IPS-NIHi11 (cell line): ENCODE results near the gene TBC1D3B.
"Not testable (repeated sequence)": the region's sequence is repeated elsewhere in the genome, so short reads cannot be mapped to it uniquely, and the experiment has no call there.

Experiments used
- DNase-seq: peaks from one replicate; pipeline ENCODE4 v3.0.0; 2012; ENCODE audit warnings: mixed read lengths, low spot score

The TBC1D3B gene

GRCh38 chr17:36128411-36128978 is 47.9 kb downstream of the TBC1D3B start:
- no peak for DNase-seq

DNA sequence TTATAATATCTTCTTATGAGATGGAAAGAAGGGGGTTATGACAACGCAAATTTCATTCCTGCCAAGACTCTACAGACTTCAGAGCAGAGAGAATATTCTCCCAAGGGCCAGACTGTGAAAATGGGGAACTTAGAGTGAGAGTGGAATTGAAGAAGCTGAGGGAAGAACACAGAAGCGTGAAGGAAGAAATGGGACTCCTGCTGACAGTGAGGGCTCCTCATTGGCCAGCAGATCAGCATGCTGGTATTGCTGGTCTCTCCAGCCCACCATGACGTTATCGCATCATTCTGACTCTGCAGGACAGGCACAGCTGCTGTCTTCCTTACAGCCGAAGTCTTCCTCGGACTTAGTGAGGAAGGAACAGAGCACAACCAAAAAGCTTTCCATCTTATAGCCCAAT is 48.5 kb downstream of the TBC1D3B start:
- no peak for DNase-seq

- no peak for DNase-seq
Measured at GRCh38 chr17:36127199-36127893, 49.1 kb downstream of the TBC1D3B start.

DNA sequence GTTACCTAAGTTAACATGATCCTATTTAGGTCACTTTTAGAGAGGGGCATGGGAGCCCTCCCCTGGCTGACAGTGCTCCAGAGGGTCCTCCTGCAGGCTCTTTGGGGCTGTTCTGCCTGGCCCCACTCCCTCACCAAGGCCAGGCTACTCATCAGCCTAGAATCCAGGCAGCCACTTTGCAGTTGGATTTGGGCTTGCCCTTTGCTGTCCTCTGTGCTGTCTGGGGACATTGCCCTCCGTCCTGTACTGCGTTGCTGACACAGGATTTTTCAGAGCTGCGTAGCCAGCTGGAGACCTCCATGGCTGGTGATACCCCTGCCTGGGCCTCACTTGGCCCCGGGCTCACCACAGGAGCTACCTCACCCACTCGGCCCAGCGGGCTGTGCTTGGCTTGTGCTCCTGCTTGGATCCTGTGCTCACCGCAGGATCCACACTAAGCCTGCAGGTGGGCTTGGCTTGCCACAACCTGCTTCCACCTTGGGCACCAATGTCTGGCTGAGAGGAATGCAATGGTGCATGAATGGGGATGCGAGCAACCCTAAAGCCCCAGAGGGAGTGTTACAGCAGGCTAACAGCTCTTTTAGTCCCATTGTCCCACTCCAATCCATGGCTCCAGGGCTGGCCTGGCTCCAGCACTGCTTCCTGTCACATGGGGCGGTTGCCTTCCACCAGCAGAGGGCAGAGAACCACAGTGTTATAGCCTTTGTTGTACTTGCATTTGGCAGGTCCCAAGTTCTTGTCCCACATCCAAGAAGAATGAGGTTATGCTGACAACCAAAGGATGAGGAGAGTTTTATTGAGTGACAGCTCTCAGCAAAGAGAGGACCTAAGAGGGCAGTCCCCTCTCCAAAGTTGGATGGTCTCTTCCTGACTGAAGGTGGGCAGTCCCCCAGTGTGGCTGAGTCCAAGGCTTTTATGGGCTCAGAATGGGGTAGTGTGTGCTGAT is 51.3 kb downstream of the TBC1D3B start:
- no peak for DNase-seq

DNA sequence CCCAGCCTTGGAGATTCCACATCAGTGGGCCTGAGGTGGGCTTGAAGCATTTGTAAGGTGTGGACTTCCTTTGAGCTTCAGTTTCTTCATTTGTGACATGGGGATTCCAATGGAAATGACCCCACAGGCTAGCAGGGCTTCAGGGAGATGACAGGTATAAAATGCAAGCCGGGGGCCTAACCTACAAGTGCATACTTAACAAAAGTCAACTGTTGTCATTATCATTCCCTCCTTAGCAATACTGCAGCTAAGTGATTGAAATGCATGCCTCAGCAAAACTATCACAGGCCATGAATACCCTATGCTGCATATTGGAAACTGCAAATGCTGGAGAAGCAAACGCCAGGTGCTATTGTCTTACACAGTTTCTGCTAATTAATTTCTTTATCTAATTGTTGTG is 53.0 kb downstream of the TBC1D3B start:
- no peak for DNase-seq

DNA sequence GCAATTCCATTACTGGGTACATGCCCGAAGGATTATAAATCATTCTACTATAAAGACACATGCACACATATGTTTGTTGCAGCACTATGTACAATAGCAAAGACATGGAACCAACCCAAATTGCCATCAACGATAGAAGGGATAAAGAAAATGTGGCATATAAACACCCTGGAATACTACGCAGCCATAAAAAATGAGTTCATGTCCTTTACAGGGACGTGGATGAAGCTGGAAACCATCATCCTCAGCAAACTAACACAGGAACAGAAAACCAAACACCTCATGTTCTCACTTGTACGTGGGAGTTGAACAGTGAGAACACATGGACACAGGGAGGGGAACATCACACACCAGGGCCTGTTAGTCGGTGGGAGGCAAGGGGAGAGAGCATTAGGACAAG is 55.3 kb downstream of the TBC1D3B start:
- not testable (repeated sequence) for DNase-seq

GRCh38 chr17:36120221-36120620 is 56.2 kb downstream of the TBC1D3B start:
- no peak for DNase-seq

DNA sequence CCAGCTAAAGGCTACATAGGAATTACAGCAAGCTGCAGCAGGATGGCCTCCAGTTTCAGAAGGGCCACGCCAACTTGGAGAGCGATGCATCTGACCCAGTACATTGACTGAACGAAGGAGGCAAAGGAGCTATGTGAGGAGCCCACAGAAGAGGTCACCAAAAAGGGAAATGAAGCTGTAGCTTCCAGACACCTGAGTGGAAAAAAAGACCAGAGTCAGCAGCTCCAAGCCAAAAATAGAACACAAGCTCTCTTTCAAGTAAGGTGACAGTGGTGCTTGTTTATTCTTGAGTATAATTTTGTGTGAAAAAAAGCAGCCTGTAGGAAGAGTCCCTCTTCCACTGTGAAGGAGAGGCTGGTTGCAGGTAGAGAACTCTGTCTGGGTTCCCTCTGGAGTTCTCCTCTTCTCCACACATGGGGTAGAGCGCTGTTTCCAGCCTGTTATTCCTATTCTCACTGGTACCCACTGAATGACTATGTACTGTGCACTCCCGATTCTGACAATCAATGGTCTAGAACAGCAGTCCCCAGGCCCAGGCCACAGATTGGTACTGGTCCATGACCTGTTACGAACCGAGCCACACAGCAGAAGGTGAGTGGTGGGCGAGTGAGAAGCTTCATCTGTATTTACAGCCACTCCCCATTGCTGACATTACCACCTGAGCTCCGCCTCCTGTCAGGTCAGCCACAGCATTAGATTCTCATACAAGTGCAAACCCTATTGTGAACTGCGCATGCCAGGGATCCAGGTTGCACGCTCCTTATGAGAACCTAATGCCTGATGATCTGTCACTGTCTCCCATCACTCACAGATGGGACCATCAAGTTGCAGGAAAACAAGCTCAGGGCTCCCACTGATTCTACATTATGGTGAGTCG is 57.7 kb downstream of the TBC1D3B start:
- DNase-seq, result no peak

DNA sequence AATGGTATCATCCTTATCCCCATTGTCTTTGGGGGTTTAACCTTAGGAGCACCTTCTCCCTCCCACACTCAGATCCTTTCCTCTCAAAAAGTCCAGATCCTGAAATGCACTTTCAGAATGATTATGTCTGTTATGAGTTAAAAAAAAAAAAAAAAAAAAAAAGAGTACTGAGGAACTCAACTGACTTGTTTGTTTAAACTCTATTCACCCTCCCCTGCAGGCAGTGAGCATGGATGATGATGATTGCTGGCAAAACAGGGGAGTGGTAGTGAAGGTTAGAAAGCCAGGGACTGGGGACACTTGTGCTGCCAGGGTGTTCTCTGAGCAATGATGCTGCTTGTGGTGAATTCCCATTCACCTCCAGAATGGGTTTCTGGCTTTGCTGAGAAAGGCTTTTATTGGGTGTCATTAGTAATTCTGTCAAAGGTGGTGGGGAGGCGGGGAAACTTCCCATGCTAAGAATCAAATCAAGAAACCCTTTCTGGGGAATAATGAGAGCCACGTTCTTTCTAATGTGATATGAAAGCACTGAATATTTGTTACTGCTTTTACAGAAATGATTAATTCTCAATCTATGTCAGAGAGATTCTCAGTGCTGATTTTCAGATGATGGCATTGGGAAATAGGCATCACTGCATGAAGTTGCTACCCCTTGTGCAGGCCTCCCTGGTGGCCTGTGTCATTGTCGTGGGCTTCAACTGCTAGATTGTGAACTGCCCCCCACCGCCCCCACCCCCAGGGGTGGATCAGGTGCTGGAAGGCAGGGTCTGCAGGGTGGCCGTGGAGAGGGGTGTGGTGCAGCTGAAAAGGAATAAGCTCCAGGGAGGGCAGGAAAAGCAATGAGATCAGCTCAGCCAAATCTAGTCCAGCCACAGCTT is 58.7 kb downstream of the TBC1D3B start:
- no peak for DNase-seq
